Breast epithelium (tissue), 3 donors: Measurements from ENCODE around the gene PIK3C2G.

Experiments used
- POLR2A ChIP-seq: fragments of 450-650 bp; IDR thresholded peaks from one replicate; pipeline ENCODE4 v1.6.1; 2016; ENCODE audit warnings: antibody characterized with exemption, mild to moderate bottlenecking, moderate library complexity
- POLR2AphosphoS5 ChIP-seq, 3 donors: sonication (generic); formaldehyde crosslinking; IDR thresholded peaks; one replicate each; pipeline ENCODE4 v1.6.1; 2017; ENCODE audit warnings: antibody characterized with exemption in 3 of 3
- TF ChIP-seq, protein P1 (sequence below), 3 donors: fragments of 450-650 bp; IDR thresholded peaks; one replicate each; pipeline ENCODE4 v1.5.1; 2016 to 2017; ENCODE audit warnings: antibody characterized with exemption in 3 of 3, mild to moderate bottlenecking in 3 of 3, moderate library complexity in 3 of 3

DNA sequence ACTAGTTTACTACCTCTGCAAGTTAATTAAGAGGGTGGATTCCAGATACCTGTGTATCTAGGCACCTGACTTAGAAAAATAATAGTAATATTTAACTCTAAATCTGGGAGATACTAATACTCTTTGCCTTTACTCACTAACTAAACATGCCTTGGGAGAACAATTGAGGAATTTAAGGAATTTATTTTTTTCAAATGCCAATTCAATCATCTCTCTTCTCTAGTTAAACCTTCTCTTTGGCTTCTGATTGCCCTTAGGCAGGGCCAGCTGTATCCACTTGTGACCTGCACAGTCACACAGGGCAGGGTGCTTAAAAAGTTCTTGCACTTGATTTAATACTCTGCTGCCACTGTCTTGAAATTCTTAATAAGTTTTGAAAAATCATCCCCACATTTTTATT, 334.1 kb downstream of the PIK3C2G start:
- TF ChIP-seq POLR2A (no peak), POLR2AphosphoS5 (IDR thresholded peaks at IDR 0.05) (no peak)
- TF ChIP-seq, protein P1, sequence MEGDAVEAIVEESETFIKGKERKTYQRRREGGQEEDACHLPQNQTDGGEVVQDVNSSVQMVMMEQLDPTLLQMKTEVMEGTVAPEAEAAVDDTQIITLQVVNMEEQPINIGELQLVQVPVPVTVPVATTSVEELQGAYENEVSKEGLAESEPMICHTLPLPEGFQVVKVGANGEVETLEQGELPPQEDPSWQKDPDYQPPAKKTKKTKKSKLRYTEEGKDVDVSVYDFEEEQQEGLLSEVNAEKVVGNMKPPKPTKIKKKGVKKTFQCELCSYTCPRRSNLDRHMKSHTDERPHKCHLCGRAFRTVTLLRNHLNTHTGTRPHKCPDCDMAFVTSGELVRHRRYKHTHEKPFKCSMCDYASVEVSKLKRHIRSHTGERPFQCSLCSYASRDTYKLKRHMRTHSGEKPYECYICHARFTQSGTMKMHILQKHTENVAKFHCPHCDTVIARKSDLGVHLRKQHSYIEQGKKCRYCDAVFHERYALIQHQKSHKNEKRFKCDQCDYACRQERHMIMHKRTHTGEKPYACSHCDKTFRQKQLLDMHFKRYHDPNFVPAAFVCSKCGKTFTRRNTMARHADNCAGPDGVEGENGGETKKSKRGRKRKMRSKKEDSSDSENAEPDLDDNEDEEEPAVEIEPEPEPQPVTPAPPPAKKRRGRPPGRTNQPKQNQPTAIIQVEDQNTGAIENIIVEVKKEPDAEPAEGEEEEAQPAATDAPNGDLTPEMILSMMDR (IDR thresholded peaks at IDR 0.05), result no peak
